Measurements from ENCODE around the gene CYP27B1.

CYP27B1 gene

DNA sequence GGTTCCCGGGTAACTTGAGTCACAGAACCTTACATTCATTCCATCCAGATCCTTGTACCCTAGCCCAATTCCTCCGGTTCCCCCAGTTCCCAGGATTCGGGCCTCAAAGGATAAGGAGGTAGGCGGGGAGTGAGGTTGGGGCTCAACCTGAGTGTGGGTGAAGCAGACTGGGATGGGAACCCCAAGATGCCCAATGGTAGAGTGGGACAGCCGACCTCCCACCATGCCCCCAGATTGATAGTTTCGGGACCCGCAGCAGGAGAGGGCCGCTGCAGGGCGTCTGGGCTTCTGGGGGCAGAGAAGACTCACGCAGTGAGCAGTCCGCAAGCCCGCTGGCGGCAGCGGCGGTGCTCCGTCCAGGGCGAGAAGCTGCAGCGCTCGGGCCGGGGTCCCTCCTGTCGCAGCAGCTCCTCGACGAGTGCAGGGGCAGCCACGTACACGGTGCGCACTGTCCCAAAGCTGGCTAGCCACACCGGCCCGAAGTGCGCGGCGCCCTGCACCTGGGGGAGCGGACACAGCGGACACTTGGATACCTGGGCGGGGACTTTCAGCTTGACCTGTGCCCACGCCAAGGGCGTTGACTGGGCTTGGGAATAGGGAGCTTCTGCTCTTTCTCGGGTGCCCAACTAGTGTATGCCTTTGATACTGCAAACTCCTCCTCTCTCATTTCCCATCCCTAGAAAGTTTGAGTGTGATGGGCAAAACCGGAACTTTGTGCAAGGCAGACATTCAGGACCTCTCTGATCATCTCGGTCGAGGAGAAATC, 997 bp downstream of the CYP27B1 start:
- DNase-seq (ENCODE audit: low read depth): no peak

- no peak for DNase-seq (ENCODE audit: low read depth)
Measured at GRCh38 chr12:57765003-57765697, 1.7 kb downstream of the CYP27B1 start.

GRCh38 chr12:57764662-57765002, 2.2 kb downstream of the CYP27B1 start:
- no peak for DNase-seq (ENCODE audit: low read depth)

DNA sequence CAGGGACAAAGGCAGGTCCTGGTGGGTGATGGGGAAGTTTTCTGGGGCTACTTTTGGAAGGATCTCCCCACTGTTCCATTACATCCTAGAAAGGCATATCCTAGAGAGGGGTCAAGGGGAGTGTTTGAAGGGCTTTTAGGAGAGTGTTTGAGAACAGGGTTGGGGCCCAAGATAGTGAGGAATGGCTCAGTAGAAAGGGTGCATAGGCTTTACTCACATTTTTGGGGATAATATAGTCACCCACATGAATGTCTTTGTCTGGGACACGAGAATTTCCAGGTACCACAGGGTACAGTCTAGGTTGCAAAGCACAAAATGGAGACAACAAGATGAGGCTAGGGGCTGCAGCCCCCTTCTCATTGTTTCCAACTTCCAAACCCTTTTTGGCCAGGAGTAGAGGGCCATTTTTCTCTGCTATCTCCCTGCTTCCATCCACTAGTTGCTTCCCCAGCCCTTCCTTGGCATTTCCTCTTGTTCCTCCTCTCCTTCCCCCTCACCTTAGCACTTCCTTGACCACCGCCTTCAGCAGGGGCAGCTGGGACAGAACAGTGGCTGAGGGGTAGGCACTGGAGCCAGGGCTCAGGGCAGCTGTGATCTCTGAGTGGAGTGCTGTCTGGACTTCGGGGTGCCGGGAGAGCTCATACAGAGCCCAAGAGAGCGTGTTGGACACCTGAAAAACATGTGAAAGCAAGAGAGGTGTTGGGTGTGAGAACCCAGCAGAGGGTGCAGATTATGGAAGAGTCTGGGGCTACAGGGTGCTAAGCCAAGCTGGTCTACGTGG, 2.8 kb downstream of the CYP27B1 start:
- DNase-seq (ENCODE audit: low read depth): no peak

- DNase-seq (ENCODE audit: low read depth): no peak
Measured at GRCh38 chr12:57762463-57762862, 4.4 kb downstream of the CYP27B1 start.

GRCh38 chr12:57761391-57761998, 5.4 kb downstream of the CYP27B1 start:
- DNase-seq (ENCODE audit: low read depth): no peak

DNA sequence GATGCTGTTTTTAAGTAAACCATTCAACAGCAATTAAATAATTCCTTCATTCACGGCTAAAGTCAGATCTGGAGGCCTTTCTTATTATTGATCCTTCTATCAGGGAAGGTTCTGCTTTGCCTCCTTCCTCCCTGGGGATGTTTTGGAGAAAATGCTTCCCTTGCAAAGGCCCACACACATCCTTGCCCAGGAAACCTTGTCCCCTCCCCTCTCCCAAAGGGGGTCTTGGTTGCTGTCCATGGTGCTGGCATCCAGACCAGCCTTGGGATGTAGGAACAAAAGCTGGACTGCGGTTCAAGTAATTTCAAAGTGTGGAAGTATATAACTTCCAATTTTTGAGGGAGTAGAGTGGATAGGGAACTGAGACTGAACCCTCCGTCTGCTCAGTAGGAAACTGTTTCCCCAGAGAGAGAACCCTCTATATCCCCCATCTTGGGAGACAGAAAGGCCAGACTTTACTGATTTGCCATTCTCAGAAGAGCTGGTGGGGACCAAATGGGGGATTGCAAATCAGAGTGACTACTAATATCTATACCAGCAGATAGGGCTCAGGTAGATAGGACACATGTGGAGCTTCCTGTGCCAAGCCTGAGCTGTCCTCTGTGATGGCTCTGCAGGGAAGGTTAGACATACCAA, 6.4 kb downstream of the CYP27B1 start:
- no peak for DNase-seq (ENCODE audit: low read depth)

DNA sequence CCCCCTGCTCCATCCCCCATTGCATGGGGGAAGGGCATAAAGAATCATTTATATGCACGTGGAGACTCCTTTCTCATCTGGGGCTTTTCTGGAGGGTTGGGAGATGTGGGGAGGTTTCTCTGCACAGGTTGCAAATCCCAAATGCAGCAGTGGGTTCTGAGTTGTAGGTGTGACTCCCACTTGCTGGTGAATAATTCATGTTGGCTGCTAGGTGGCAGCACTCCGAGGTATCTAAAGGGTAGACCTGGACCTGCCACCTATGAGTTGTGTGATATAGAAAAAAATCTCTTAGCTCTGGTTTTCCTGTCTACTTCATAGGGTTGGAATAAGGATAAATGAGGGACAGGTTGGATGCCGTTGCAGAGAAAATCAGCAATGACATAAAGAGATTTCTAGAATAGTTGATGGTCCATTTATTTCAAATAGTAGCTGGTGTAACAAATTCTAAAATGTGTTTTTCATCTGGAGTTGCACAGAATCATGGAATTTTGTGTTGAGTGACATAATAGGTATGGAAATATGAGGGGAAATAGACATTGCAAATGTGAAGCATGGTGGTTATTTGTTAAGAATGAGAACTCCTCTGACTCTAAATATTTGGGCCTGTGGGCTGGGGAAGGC, 7.4 kb downstream of the CYP27B1 start:
- no peak for DNase-seq (ENCODE audit: low read depth)

DNA sequence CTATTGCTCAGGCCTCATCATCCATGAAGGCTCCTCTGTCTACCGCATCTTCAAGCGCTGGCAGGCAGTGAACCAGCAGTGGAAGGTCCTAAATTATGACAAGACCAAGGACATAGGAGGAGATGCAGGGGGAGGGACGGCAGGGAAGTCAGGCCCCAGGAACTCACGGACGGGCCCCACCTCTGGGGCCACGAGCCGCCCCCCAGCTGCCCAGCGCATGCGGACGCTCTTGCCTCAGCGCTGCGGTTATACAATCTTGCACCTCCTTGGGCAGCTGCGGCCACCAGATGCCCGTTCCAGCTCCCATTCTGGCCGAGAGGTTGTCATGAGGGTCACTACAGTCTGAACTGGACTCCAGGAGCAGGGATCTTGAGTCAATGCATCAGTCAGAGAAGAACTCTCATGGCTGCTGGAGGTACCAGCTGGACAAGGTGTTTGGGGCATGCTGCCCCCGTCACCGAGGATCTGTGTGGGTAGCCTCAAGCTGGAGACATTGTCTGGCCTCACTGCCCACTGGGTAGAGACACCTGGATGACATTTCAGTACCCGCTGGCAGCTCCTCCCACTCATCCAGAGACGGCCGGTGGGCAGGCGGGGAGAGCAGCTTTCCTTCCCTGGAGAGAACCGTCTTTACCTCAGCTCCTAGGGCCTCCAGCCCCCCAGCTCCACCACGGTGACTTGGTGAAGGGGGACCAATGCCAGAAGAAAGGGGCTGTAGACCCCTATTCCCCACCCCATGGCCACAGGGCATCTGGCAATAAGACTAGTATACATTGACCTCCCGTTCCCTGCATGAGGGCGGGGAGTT, 8.1 kb downstream of the CYP27B1 start:
- DNase-seq (ENCODE audit: low read depth): no peak

- no peak for DNase-seq (ENCODE audit: low read depth)
Measured at GRCh38 chr12:57757771-57758170, 9.1 kb downstream of the CYP27B1 start.

GRCh38 chr12:57756406-57757341, 10.2 kb downstream of the CYP27B1 start:
- DNase-seq (ENCODE audit: low read depth): no peak

GRCh38 chr12:57755454-57756372, 11.2 kb downstream of the CYP27B1 start:
- DNase-seq (ENCODE audit: low read depth): no peak

GRCh38 chr12:57755194-57755453, 11.8 kb downstream of the CYP27B1 start:
- DNase-seq (ENCODE audit: low read depth): no peak

- no peak for DNase-seq (ENCODE audit: low read depth)
Measured at GRCh38 chr12:57754411-57755193, 12.3 kb downstream of the CYP27B1 start, which contains the start of gene MARCHF9. Gene MARCHF9, plus strand, starts transcription at chr12:57755103. Its CDS starts 426 bp downstream, at chr12:57755529.

DNA sequence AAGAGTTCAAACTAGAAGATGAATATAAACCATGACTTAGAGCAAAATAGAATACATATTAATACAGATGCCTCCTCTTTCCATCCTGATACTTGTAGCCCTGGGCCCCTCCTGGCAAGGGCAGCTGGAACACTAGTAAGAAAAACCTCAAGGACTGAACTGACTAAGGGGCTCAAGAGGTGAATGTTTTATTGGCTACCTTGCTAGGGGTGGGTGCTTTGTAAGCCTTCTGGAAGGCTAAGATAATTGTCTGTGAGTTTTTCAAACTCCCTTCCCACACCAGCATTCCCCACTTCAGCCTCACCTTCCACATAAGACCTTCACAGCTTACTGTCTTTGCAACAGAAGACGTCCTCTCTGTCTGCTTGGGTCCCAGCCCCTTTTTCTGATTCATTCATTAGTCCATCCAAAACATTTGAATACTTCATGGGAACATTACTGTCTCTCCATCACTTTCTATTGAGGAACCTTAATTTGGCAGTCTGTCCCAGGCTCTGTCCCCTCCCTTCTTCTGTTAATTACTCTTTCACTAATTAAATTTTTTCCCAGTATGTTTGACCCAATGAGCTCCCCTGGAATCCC, 13.0 kb downstream of the CYP27B1 start:
- DNase-seq (ENCODE audit: low read depth): no peak

DNA sequence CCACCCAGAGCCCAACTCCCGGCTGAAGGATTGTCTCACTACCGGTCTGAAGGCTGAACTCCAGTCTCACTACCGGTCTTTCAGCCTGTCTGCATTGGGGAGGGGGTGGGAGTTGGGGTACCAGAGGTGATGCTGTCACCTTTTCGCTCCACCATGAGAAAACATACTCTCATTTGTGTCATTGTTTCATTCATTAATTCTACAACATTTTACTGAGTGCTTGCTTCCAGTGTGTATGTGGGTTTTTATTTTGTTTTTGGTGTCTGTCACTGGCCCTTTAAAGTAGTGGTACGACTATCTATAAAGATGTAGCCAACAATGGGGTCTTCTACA, 14.2 kb downstream of the CYP27B1 start:
- DNase-seq (ENCODE audit: low read depth): no peak

DNA sequence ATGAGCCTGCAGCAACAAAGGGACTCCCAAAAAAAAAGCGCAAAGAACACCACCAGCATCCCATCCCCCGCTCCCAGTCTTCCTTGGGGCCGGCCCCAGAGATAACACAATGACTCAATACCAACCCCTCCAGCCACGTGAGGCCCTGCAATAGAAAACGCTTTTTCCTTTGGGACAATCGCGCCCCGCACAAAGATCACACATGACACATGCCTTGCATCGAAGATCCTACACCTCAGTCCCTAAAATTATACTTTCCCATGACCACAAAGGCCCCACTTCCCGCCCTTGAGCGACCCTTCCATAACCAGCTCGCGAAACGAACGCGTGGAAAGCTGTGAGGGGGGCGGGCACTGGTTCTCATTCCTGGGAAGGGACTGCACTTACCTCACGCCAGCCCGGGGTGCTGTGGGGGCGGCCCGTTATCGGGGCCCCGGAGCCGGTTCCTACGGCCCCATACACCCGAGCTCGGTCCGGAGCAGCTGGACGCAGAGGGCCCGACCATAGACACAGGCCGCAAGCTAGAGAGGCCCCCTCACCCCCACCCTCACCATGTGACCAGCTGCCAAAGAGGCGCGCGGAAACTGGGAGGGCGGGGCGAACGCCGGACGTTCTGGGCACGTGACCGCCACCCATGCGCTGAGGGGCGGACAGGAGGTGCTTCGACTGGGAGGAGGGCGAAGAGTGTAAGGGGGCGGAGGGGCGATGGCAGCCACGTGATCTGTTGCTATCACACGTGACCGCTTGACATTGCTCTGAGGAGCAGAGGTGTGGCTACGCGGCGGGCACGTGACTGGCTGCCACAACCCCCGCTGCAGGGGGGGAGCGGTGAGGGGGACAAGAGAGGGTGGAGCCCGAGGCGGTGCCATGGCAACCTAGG, 14.8 kb downstream of the CYP27B1 start, which contains the start of gene CDK4:
Gene CDK4 (minus strand): TSS at position 523 of the 880 bp plus-strand sequence. CDS start 593 bp downstream, outside the sequence.
- DNase-seq (ENCODE audit: low read depth): peak; percentile 98
